SK-N-MC (cell line): ENCODE data around the gene UBE4A.

Source experiments
- DNase-seq: peaks from one replicate; pipeline ENCODE4 v3.0.0-alpha.2; 2011; ENCODE audit warnings: low read depth, low spot score
- H3K27ac ChIP-seq: fragments of 200-600 bp; sonication (generic); 2 replicates; pipeline ENCODE4 v1.5.1; 2016; ENCODE audit warnings: mixed run types
- H3K36me3 ChIP-seq: fragments of 200-600 bp; sonication (generic); 2 replicates; pipeline ENCODE4 v1.6.1; 2017; ENCODE audit warnings: antibody characterized with exemption, low read length, mixed read lengths; ENCODE audit not compliant: insufficient read depth
- H3K4me3 ChIP-seq: fragments of 200-600 bp; sonication (generic); 2 replicates; pipeline ENCODE4 v1.5.1; 2016
- H3K9ac ChIP-seq: fragments of 200-600 bp; sonication (generic); 2 replicates; pipeline ENCODE4 v1.8.0; 2017; ENCODE audit warnings: mixed run types, mixed read lengths; ENCODE audit not compliant: insufficient read length
- H3K9me3 ChIP-seq: fragments of 200-600 bp; sonication (generic); 2 replicates; pipeline ENCODE4 v1.6.1; 2017; ENCODE audit warnings: low read depth, mild to moderate bottlenecking, antibody characterized with exemption, low read length, moderate library complexity, mixed read lengths
- EZH2 ChIP-seq: fragments of 200-600 bp; sonication (generic); IDR thresholded peaks from one replicate; pipeline ENCODE4 v1.6.1; 2017; ENCODE audit warnings: antibody characterized with exemption
- FOXP2 ChIP-seq: optimal IDR thresholded peaks from 2 replicates; pipeline ENCODE3; 2011; ENCODE audit warnings: mild to moderate bottlenecking, moderate library complexity; ENCODE audit not compliant: insufficient read depth; ENCODE audit errors: extremely low read length, control extremely low read depth
- POLR2AphosphoS5 ChIP-seq: IDR thresholded peaks from 2 replicates; pipeline ENCODE4 v1.6.1; 2012; ENCODE audit warnings: mild to moderate bottlenecking, low read depth, low read length, borderline replicate concordance

The UBE4A gene

DNA sequence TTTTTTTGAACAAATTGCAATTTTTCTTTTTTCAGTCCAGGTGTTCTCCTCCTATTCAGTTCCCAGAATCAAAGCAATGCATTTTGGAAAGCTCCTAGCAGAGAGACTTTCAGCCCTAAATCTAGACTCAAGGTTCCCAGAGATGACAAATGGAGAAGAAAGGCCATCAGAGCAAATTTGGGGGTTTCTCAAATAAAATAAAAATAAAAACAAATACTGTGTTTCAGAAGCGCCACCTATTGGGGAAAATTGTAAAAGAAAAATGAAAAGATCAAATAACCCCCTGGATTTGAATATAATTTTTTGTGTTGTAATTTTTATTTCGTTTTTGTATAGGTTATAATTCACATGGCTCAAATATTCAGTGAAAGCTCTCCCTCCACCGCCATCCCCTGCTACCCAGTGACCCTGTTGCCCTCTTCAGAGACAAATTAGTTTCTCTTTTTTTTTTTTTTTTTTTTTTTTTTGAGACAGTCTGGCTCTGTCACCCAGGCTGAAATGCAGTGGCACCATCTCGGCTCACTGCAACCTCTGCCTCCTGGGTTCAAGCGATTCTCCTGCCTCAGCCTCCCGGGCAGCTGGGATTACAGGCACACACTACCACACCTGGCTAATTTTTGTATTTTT lies 6.2 kb upstream of the UBE4A start:
- Histone ChIP-seq H3K9ac (no peak overlapping the region), H3K4me3 (no peak overlapping the region), H3K27ac (no peak overlapping the region), H3K36me3 (no peaks in the 10 kb centered on the region), H3K9me3 (no peaks in the 10 kb centered on the region)
- DNase-seq, result no peak
- no peak for TF ChIP-seq FOXP2
- no peak for TF ChIP-seq EZH2
- TF ChIP-seq POLR2AphosphoS5, result no peak

DNA sequence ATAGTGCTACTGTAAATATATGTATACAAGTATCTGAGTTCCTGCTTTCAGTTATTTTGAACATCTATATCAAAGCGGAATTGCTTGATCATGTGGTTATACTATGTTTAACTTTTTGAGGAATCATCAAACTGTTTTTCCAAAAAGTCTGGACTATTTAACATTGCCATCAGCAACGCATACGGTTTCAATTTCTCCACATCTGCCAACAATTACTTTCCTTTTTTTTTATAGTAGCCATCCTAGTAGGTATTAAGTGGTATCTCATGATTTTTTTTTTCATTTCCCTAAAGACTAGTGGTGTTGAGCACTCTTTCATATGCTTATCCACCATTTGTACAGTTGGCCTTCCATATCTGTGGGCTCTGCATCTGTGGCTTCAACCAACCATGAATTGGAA lies 1.3 kb upstream of the UBE4A start:
- Histone ChIP-seq H3K36me3 (0 out of 2 replicates have a peak, but pooled peaks cover 3% of the 10 kb centered on the region), H3K9me3 (no peaks in the 10 kb centered on the region), H3K4me3 (peak overlapping the region; percentile 4; the same call in 1 of the 2 replicates), H3K27ac (peak overlapping the region; percentile 75; the same call in 1 of the 2 replicates), H3K9ac (no peak overlapping the region)
- TF ChIP-seq EZH2, result no peak
- no peak for TF ChIP-seq FOXP2
- no peak for TF ChIP-seq POLR2AphosphoS5
- DNase-seq, result peak; percentile 42

DNA sequence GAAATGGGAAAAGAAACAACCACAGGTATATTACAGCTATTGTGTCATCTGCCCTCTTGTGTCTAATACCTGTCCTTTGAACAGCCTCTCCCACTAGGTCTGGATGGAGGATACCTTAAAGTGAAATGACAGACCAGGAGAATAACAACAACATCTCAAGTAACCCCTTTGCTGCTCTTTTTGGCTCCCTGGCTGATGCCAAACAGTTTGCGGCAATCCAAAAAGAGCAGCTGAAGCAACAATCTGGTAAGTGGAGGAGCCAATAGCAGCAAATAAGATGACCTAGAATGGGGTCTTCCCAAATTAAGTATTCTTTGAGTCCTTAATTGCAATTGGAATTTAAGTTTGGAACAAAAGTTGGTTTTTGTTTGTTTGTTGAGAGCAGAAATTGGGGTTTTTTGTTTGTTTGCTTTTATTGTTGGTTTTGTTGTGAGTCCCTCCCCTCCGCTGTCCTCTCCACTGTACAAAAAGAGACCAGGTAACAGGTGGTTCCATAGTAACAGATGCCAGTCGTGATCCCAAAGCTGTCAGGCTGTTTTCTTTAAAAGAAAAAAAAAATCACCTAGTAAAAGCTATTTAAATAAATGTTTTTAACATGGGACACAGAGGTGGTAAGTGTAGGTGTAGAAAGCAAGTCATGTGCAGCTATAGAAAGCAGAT lies 5.7 kb downstream of the UBE4A start:
- Histone ChIP-seq H3K4me3 (no peak overlapping the region), H3K9ac (no peak overlapping the region), H3K27ac (no peak overlapping the region), H3K9me3 (no peaks in the 10 kb centered on the region), H3K36me3 (peaks cover 42% of the 10 kb centered on the region)
- no peak for TF ChIP-seq POLR2AphosphoS5
- no peak for TF ChIP-seq EZH2
- no peak for TF ChIP-seq FOXP2
- no peak for DNase-seq

DNA sequence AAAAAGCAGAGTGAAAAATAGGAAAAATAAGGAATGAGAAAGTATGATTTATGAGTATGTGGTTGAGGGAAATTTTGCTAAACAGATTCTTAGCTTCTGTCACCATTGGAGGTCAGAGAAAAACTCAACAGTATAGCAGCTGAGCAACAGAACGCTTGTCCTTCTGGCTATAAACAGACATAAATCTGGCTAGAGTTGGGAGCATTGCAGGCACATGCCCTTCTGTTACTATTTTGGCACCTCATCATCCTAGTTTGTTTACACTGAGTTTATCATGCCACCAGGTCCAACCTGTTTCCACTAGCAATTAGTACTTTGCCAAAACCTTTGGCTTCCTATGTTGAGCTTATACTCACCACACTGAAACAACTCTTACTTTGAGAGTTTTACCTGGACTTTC lies 6.9 kb downstream of the UBE4A start:
- Histone ChIP-seq H3K36me3 (peaks cover 54% of the 10 kb centered on the region), H3K4me3 (no peak overlapping the region), H3K9ac (no peak overlapping the region), H3K9me3 (no peaks in the 10 kb centered on the region), H3K27ac (no peak overlapping the region)
- TF ChIP-seq FOXP2 (no peak), EZH2 (no peak), POLR2AphosphoS5 (no peak)
- no peak for DNase-seq

DNA sequence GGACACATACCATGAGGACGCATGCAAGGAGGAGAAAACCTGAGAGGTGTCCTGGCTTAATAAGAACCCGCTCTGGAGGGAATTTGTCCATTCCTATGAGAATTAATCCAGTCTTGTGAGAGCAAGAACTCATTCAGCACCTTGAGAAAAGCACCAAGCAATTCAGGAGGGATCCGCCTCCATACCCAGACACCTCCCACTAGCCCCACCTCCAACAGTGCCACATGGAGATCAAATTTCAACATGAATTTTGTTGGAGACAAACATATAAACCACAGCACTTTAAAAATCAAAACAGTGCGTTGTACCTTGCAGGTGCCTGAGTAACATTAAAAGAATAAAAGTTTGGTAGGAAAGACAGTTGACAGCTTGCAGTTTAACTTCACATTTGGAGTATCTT lies 11.4 kb downstream of the UBE4A start:
- Histone ChIP-seq H3K36me3 (peaks cover 74% of the 10 kb centered on the region), H3K9me3 (no peaks in the 10 kb centered on the region), H3K9ac (no peak overlapping the region), H3K27ac (no peak overlapping the region), H3K4me3 (no peak overlapping the region)
- no peak for DNase-seq
- no peak for TF ChIP-seq POLR2AphosphoS5
- no peak for TF ChIP-seq FOXP2
- no peak for TF ChIP-seq EZH2

DNA sequence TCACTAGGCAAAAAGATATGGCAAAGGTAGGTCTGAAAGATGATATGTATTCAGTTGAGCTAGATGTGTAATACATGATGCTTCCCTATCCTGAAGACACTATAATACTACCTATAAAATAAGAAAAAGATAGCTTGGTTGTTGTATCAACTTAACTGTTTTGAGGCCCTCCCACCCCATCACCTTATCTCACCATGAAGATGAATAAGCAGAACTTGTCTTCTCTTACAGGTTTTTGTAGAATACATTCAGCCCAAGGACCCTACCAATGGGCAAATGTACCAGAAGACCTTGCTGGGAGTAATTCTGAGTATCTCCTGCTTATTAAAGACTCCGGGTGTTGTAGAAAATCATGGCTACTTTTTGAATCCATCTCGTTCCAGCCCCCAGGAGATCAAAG lies 13.9 kb downstream of the UBE4A start:
- Histone ChIP-seq H3K4me3 (no peak overlapping the region), H3K9ac (no peak overlapping the region), H3K9me3 (no peaks in the 10 kb centered on the region), H3K36me3 (peaks cover 80% of the 10 kb centered on the region), H3K27ac (no peak overlapping the region)
- DNase-seq, result no peak
- TF ChIP-seq EZH2, result no peak
- no peak for TF ChIP-seq FOXP2
- no peak for TF ChIP-seq POLR2AphosphoS5

DNA sequence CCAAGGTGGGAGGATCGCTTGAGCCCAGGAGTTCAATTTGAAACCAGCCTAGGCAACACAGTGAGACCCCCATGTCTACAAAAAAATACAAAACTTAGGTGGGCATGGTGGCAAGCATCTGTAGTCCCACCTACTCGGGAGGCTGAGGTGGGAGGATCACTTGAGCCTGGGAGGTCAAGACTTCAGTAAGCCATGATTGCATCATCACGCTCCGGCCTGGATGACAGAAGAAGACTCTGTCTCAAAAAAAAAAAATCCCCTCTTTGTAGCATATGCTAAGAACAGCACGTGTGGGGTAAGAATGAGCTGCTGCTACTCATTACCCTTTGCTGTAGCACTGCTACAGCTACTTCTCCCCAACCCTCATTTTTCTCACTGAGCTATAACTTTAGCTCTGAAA lies 14.5 kb downstream of the UBE4A start:
- TF ChIP-seq EZH2, result no peak
- no peak for TF ChIP-seq POLR2AphosphoS5
- no peak for TF ChIP-seq FOXP2
- Histone ChIP-seq H3K4me3 (no peak overlapping the region), H3K36me3 (peaks cover 80% of the 10 kb centered on the region), H3K9ac (no peak overlapping the region), H3K27ac (no peak overlapping the region), H3K9me3 (no peaks in the 10 kb centered on the region)
- DNase-seq, result no peak

DNA sequence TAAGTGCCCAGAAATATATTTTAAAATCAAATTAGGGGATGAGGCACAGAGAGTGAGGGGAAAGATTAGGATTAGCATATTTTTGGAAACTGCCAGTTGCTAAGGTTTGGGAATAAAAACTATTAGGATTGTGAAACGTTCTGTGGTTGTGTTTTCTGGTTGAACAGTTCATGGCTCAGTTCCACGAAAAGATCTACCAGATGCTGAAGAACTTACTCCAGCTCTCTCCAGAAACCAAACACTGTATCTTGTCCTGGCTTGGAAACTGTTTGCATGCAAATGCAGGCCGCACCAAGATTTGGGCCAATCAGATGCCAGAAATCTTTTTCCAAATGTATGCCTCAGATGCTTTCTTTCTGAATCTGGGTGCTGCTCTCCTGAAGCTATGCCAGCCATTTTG lies 15.3 kb downstream of the UBE4A start:
- Histone ChIP-seq H3K27ac (no peak overlapping the region), H3K9ac (no peak overlapping the region), H3K36me3 (peaks cover 81% of the 10 kb centered on the region), H3K4me3 (no peak overlapping the region), H3K9me3 (no peaks in the 10 kb centered on the region)
- TF ChIP-seq POLR2AphosphoS5 (no peak), FOXP2 (no peak), EZH2 (no peak)
- no peak for DNase-seq
